Upper lobe of right lung (tissue), 1 donor: ENCODE data around the gene SIM2. TPM values are rescaled to one million over a fixed set of nuclear protein-coding genes. Genes with fewer than 3 reads are reported as not detected.
A peak's percentile ranks its signal among the peaks of the same experiment; 100 is the strongest.
"Not testable (repeated sequence)": the region's sequence is repeated elsewhere in the genome, so short reads cannot be mapped to it uniquely, and the experiment has no call there.

Experiments
- ATAC-seq: fragments of 200-7000 bp; cut with Tn5 transposase; one replicate; pipeline ENCODE4 v1.9.1; 2020; ENCODE audit warnings: mild to moderate bottlenecking, moderate library complexity
- DNase-seq: peaks from one replicate; pipeline ENCODE4 v3.0.0-alpha.2; 2020
- H3K27ac ChIP-seq: fragments of 200-600 bp; one replicate; pipeline ENCODE4 v1.8.0; 2022
- H3K27me3 ChIP-seq: fragments of 200-600 bp; one replicate; pipeline ENCODE4 v1.8.0; 2022; ENCODE audit warnings: mild to moderate bottlenecking
- H3K36me3 ChIP-seq: fragments of 200-600 bp; one replicate; pipeline ENCODE4 v1.8.0; 2022
- H3K4me1 ChIP-seq: fragments of 200-600 bp; one replicate; pipeline ENCODE4 v1.8.0; 2022
- H3K4me3 ChIP-seq: fragments of 200-600 bp; one replicate; pipeline ENCODE4 v1.8.0; 2022; ENCODE audit warnings: mild to moderate bottlenecking
- H3K9me3 ChIP-seq: fragments of 200-600 bp; one replicate; pipeline ENCODE4 v1.8.0; 2022
- CTCF ChIP-seq: fragments of 200-600 bp; IDR thresholded peaks from one replicate; pipeline ENCODE4 v1.8.0; 2022; ENCODE audit warnings: antibody characterized with exemption
- intact Hi-C: fragments of 100-400 bp; cut with DNase I; formaldehyde crosslinking; loops from one replicate; pipeline ENCODE4 v1.11.0; 2022
- total RNA-seq: library from RNA; stranded (reverse); fragmentation: NEBNext Ultra II Directional; extraction: Animal tissue kit (Norgen Biotek cat#: 25700); gene quantifications from one replicate; pipeline ENCODE4 v1.2.1, GENCODE V29; 2021
- donor health status: DM: no; HTN: yes; CAD: no; lungs with severe emphysema.

The SIM2 gene
- total RNA-seq, 1 donor from 2014 or later, result not detected

- Histone ChIP-seq H3K27ac (no peak overlapping the region), H3K27me3 (peaks cover 24% of the 10 kb centered on the region), H3K4me1 (no peaks in the 10 kb centered on the region), H3K36me3 (no peaks in the 10 kb centered on the region), H3K9me3 (no peaks in the 10 kb centered on the region), H3K4me3 (no peak overlapping the region)
- no peak for TF ChIP-seq CTCF
- no peak for DNase-seq
- intact Hi-C loops, result no loop called here
- peak; percentile 15 for ATAC-seq
Observed at GRCh38 chr21:36668713-36669112, 30.2 kb upstream of the SIM2 start.

- intact Hi-C loops, result no loop called here
- DNase-seq, result no peak
- H3K4me1 ChIP-seq, result no peaks in the 10 kb centered on the region
- H3K9me3 ChIP-seq, result no peaks in the 10 kb centered on the region
- no peak for TF ChIP-seq CTCF
- no peak for ATAC-seq
- no peak overlapping the region for H3K4me3 ChIP-seq
- peaks cover 29% of the 10 kb centered on the region for H3K27me3 ChIP-seq
- no peak overlapping the region for H3K27ac ChIP-seq
- H3K36me3 ChIP-seq, result no peaks in the 10 kb centered on the region
Observed at GRCh38 chr21:36671836-36672235, 27.1 kb upstream of the SIM2 start.

GRCh38 chr21:36672296-36672695 lies 26.6 kb upstream of the SIM2 start:
- DNase-seq, H3K36me3 ChIP-seq, H3K4me1 ChIP-seq, H3K9me3 ChIP-seq, ATAC-seq, intact Hi-C loops, H3K4me3 ChIP-seq, H3K27ac ChIP-seq: not testable (repeated sequence)
- H3K27me3 ChIP-seq, result peaks cover 24% of the 10 kb centered on the region

GRCh38 chr21:36672737-36673136 lies 26.2 kb upstream of the SIM2 start:
- peaks cover 22% of the 10 kb centered on the region for H3K27me3 ChIP-seq
- no peaks in the 10 kb centered on the region for H3K36me3 ChIP-seq
- no peak overlapping the region for H3K4me3 ChIP-seq
- H3K27ac ChIP-seq, result no peak overlapping the region
- intact Hi-C loops, result no loop called here
- ATAC-seq (no peak), DNase-seq (no peak)
- H3K9me3 ChIP-seq, result no peaks in the 10 kb centered on the region
- H3K4me1 ChIP-seq, result no peaks in the 10 kb centered on the region
- no peak for TF ChIP-seq CTCF

- no peak for ATAC-seq
- Histone ChIP-seq H3K9me3 (peaks cover 7% of the 10 kb centered on the region), H3K36me3 (no peaks in the 10 kb centered on the region), H3K4me3 (no peak overlapping the region), H3K27ac (no peak overlapping the region), H3K27me3 (peaks cover 22% of the 10 kb centered on the region), H3K4me1 (no peaks in the 10 kb centered on the region)
- no peak for DNase-seq
- no peak for TF ChIP-seq CTCF
- intact Hi-C loops, result no loop called here
Observed at GRCh38 chr21:36676039-36676950, 22.6 kb upstream of the SIM2 start.

- intact Hi-C loops, result no loop called here
- TF ChIP-seq CTCF, result no peak
- ATAC-seq, result no peak
Observed at GRCh38 chr21:36677443-36677842, 21.5 kb upstream of the SIM2 start.

More at GRCh38 chr21:36677443-36677842, 21.5 kb upstream of the SIM2 start:
- Histone ChIP-seq H3K27ac (no peak overlapping the region), H3K9me3 (peaks cover 11% of the 10 kb centered on the region), H3K4me3 (no peak overlapping the region), H3K36me3 (no peaks in the 10 kb centered on the region), H3K27me3 (peaks cover 31% of the 10 kb centered on the region), H3K4me1 (no peaks in the 10 kb centered on the region)
- DNase-seq, result no peak
